Esophagus muscularis mucosa (tissue), 4 donors: ENCODE data around the gene ITGAX. TPM values are rescaled to one million over a fixed set of nuclear protein-coding genes. Genes with fewer than 3 reads are reported as not detected.

Source experiments
- DNase-seq: peaks from one replicate; pipeline ENCODE4 v3.0.0-alpha.2; 2017; ENCODE audit errors: extremely low spot score
- H3K27ac ChIP-seq, 4 donors: fragments of 200-600 bp; sonication (generic); replicated peaks in 1 of 4; 1 replicate in 3 of 4; 2 replicates in 1 of 4; pipeline ENCODE4 v1.5.1; 2016 to 2019; ENCODE audit warnings: mild to moderate bottlenecking in 1 of 4
- H3K27me3 ChIP-seq, 4 donors: fragments of 200-600 bp; sonication (generic); one replicate each; pipeline versions ENCODE4 v1.5.1 to v1.6.0; 2016 to 2019
- H3K36me3 ChIP-seq, 4 donors: fragments of 200-600 bp; sonication (generic); one replicate each; pipeline ENCODE4 v1.5.1; 2016 to 2019
- H3K4me1 ChIP-seq, 4 donors: fragments of 200-600 bp; sonication (generic); one replicate each; pipeline ENCODE4 v1.5.1; 2016 to 2019
- H3K4me3 ChIP-seq, 4 donors: fragments of 200-600 bp; sonication (generic); 1 replicate in 2 of 4; 2 replicates in 2 of 4; pipeline ENCODE4 v1.5.1; 2016 to 2019; ENCODE audit warnings: mild to moderate bottlenecking in 4 of 4, moderate library complexity in 1 of 4
- H3K9me3 ChIP-seq, 4 donors: fragments of 200-600 bp; sonication (generic); 1 replicate in 3 of 4; 2 replicates in 1 of 4; pipeline ENCODE4 v1.5.1; 2016 to 2019
- CTCF ChIP-seq, 3 experiments: fragments of 200-600 bp in 2 of 3; fragments of 450-650 bp in 1 of 3; sonication (generic) in 2 of 3; IDR thresholded peaks; one replicate each; pipeline ENCODE4 v1.5.1; 2017 to 2019; ENCODE audit warnings: antibody characterized with exemption in 3 of 3, mild to moderate bottlenecking in 2 of 3, moderate library complexity in 1 of 3
- EP300 ChIP-seq: sonication (generic); formaldehyde crosslinking; IDR thresholded peaks from one replicate; pipeline ENCODE4 v1.6.1; 2017; ENCODE audit warnings: antibody characterized with exemption
- POLR2A ChIP-seq: fragments of 450-650 bp; IDR thresholded peaks from one replicate; pipeline ENCODE4 v1.6.1; 2017; ENCODE audit warnings: antibody characterized with exemption, moderate library complexity, mild to moderate bottlenecking, low read depth
- POLR2AphosphoS5 ChIP-seq, 2 donors: sonication (generic); formaldehyde crosslinking; IDR thresholded peaks; one replicate each; pipeline ENCODE4 v1.6.1; 2017; ENCODE audit warnings: antibody characterized with exemption in 2 of 2
- WGBS: methylation state at CpG from one replicate; pipeline ENCODE4 v1.1.5; 2018; 5-methylcytosine and 5-hydroxymethylcytosine counted together
- intact Hi-C: fragments of 100-400 bp; cut with DNase I; formaldehyde crosslinking; loops from one replicate; pipeline ENCODE4 v1.15.1; 2023
- total RNA-seq, 4 donors: library from RNA; depleted of rRNA; stranded (reverse); fragments of >200 nt; gene quantifications; one replicate each; pipeline versions ENCODE4 v1.1.0 to v1.2.1, GENCODE V29; 2016

The ITGAX gene
- total RNA-seq, 4 donors from 2014 or later = 0.71 to 11.3 (median 3.4) TPM

GRCh38 chr16:31371619-31372484 lies 16.9 kb downstream of the ITGAX start:
- DNase-seq = no peak
- intact Hi-C loops = no loop called here
- WGBS = 79% methylated on average over 35 of the region's 42 CpGs
- H3K4me1 ChIP-seq = no peaks in the 10 kb centered on the region
- H3K27ac ChIP-seq = no peak overlapping the region
- TF ChIP-seq POLR2AphosphoS5 (IDR thresholded peaks at IDR 0.05) = no peak
- no peak for TF ChIP-seq EP300
- H3K36me3 ChIP-seq = no peaks in the 10 kb centered on the region
- H3K4me3 ChIP-seq = no peak overlapping the region
- H3K27me3 ChIP-seq = peaks cover 0 to 37% (median 0%) of the 10 kb centered on the region in 4 donors
- H3K9me3 ChIP-seq = peaks cover 0 to 9% (median 4%) of the 10 kb centered on the region in 4 donors

- Histone ChIP-seq H3K9me3 (peaks cover 0 to 9% (median 4%) of the 10 kb centered on the region in 4 donors), H3K4me3 (no peak overlapping the region), H3K27me3 (peaks cover 0 to 37% (median 0%) of the 10 kb centered on the region in 4 donors), H3K4me1 (no peaks in the 10 kb centered on the region), H3K36me3 (no peaks in the 10 kb centered on the region), H3K27ac (no peak overlapping the region)
- no peak for DNase-seq
- 77% methylated on average over 14 of the region's 14 CpGs for WGBS
- intact Hi-C loops = no loop called here
- TF ChIP-seq CTCF (IDR thresholded peaks at IDR 0.05) (no peak), POLR2AphosphoS5 (IDR thresholded peaks at IDR 0.05) (no peak), POLR2A (no peak), EP300 (no peak)
These were observed 18.3 kb downstream of the ITGAX start for GRCh38 chr16:31373235-31373634.

GRCh38 chr16:31375231-31375630 lies 20.3 kb downstream of the ITGAX start:
- H3K9me3 ChIP-seq = peaks cover 0 to 9% (median 4%) of the 10 kb centered on the region in 4 donors
- intact Hi-C loops = no loop called here
- no peaks in the 10 kb centered on the region for H3K4me1 ChIP-seq
- peaks cover 0 to 36% (median 0%) of the 10 kb centered on the region in 4 donors for H3K27me3 ChIP-seq
- no peak overlapping the region for H3K27ac ChIP-seq
- no peak overlapping the region for H3K4me3 ChIP-seq
- TF ChIP-seq EP300 (no peak), CTCF (IDR thresholded peaks at IDR 0.05) (no peak), POLR2A (no peak), POLR2AphosphoS5 (IDR thresholded peaks at IDR 0.05) (no peak)
- H3K36me3 ChIP-seq = no peaks in the 10 kb centered on the region
- no peak for DNase-seq
- 97% methylated on average over 5 of the region's 5 CpGs for WGBS

- Histone ChIP-seq H3K9me3 (peaks cover 0 to 9% (median 4%) of the 10 kb centered on the region in 4 donors), H3K4me3 (no peak overlapping the region), H3K27me3 (peaks cover 0 to 27% (median 0%) of the 10 kb centered on the region in 4 donors), H3K27ac (no peak overlapping the region), H3K4me1 (no peaks in the 10 kb centered on the region), H3K36me3 (no peaks in the 10 kb centered on the region)
- no peak for TF ChIP-seq POLR2AphosphoS5 (IDR thresholded peaks at IDR 0.05)
- TF ChIP-seq EP300 = no peak
- TF ChIP-seq POLR2A = no peak
- TF ChIP-seq CTCF (IDR thresholded peaks at IDR 0.05) = no peak
- no peak for DNase-seq
- intact Hi-C loops = no loop called here
- WGBS = 76% methylated on average over 8 of the region's 8 CpGs
These were observed 21.7 kb downstream of the ITGAX start for GRCh38 chr16:31376705-31377104.

GRCh38 chr16:31377210-31377903 lies 22.4 kb downstream of the ITGAX start:
- no peaks in the 10 kb centered on the region for H3K4me1 ChIP-seq
- peaks cover 0 to 27% (median 0%) of the 10 kb centered on the region in 4 donors for H3K27me3 ChIP-seq
- WGBS = 65% methylated on average over 6 of the region's 7 CpGs
- no peak overlapping the region for H3K4me3 ChIP-seq
- TF ChIP-seq POLR2A (no peak), EP300 (no peak), POLR2AphosphoS5 (IDR thresholded peaks at IDR 0.05) (no peak), CTCF (IDR thresholded peaks at IDR 0.05) (no peak)
- no peaks in the 10 kb centered on the region for H3K36me3 ChIP-seq
- DNase-seq = no peak
- peaks cover 0 to 9% (median 4%) of the 10 kb centered on the region in 4 donors for H3K9me3 ChIP-seq
- intact Hi-C loops = no loop called here
- no peak overlapping the region for H3K27ac ChIP-seq
